Measurements from ENCODE around the gene NR5A2.

The NR5A2 gene

DNA sequence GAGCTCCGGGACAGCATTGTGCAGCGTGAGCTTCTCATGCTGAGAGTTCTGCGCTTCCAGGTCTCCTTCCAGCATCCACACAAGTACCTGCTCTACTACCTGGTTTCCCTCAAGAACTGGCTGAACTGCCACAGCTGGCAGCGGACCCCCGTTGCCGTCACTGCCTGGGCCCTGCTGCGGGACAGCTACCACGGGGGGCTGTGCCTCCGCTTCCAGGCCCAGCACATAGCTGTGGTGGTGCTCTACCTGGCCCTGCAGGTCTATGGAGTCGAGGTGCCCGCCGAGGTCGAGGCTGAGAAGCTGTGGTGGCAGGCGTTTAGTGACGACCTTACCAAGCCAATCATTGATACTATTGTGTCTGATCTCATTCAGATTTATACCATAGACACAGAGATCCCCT, 186.4 kb downstream of the NR5A2 start:
- DNase-seq: no peak

GRCh38 chr1:200215350-200215749, 187.8 kb downstream of the NR5A2 start:
- DNase-seq: no peak

GRCh38 chr1:200217703-200218102, 190.2 kb downstream of the NR5A2 start:
- no peak for DNase-seq

GRCh38 chr1:200221614-200222282, 194.2 kb downstream of the NR5A2 start:
- DNase-seq: no peak

DNA sequence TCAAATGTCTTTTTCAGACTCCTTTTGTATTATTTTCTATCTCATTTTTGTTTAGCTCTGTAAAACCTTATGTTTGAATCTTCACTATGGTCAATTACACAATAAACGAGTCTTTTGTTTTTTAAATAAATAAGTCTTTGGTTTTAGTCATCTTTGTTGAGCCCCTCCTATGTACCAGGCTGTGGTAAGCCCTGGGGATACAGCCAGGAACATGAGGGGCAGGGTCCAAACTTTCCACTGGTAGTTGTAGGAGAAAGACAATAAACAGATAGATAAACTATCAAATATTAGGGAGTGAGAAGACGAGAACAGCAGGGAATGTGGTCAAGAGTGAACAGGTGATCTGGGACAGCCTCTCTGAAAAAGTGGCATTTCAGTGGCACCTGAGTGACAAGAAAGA, 195.7 kb downstream of the NR5A2 start:
- DNase-seq: no peak

DNA sequence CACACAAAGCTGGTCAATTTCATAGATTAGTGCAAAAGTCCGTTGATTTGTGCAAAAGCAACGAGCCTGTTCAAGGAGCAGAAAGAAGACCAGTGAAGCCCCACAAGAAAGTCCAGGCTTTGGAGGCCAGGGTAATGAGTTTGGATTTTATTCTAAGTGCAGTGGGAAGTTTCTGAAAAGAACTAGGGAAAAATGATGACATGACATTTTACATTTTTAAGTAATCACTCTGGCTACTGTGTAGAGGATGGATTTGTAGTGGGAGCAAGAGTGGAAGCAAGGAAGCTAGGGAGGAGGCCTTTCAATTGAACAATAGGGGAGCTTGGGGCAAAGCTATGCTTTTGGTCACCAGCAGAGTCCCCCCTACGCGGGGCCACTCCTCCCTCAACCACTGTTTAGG, 196.1 kb downstream of the NR5A2 start:
- DNase-seq: no peak

- no peak for DNase-seq
These were observed 196.8 kb downstream of the NR5A2 start for GRCh38 chr1:200224315-200224714.

DNA sequence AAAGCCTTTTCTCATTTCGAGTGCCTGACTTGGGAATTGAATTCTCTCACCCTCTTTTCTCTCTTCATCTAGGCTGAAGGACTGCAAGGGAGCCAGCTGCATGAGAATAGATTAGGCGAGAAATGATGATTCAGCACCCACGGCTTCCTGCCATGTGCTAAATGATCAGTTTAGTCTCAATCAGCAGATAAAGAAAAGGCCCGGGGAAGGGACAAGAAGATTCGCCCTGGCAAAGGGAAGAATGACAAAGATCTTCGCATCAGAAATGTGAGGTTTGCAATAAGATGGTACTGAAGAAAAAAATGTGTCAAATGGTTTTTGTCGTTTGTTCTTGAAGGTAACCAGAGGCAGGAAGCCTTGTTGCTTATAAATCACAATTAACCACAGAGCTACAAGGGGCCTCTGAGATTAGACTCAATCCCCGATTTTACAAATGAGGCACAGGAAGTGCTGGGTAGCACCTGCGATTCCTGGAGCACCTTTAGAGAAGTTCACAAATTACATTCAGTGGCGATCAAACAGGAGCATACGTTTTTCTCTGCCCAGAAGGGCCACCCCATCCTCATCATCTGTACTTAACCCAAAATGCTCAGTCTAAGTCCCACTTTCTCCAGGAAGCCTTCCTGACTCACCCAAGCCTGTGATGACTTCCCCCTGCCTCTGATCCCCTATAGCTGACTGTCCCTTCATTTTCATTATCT, 198.9 kb downstream of the NR5A2 start:
- DNase-seq: no peak

- peak; percentile 15 for DNase-seq
These were observed 199.4 kb downstream of the NR5A2 start for GRCh38 chr1:200226969-200227303.

All from NCI-H345 (cell line).